B cell (primary cell): ENCODE data around the gene CENPP. TPM values are rescaled to one million over a fixed set of nuclear protein-coding genes. Genes with fewer than 3 reads are reported as not detected.

Experiments
- ATAC-seq: fragments of 200-7000 bp; cut with Tn5 transposase; one replicate; pipeline ENCODE4 v1.10.0; 2021; ENCODE audit warnings: low read depth, mild to moderate bottlenecking, moderate number of reproducible peaks, moderate library complexity
- CTCF ChIA-PET: fragments of 350-600 bp; sonication (Branson Sonifier 250); formaldehyde crosslinking; loops from one replicate; lab custom pipeline; 2021; ENCODE audit warnings: antibody characterized with exemption, inconsistent platforms; lab: Charles Lee
- POLR2A ChIA-PET: fragments of 350-600 bp; sonication (Branson Sonifier 250); formaldehyde crosslinking; loops from one replicate; lab custom pipeline; 2021; ENCODE audit warnings: antibody characterized with exemption; lab: Charles Lee
- DNase-seq: peaks from one replicate; pipeline ENCODE4 v3.0.0; 2013
- H2AFZ ChIP-seq: 2 replicates; pipeline ENCODE4 v1.6.1; 2012; ENCODE audit warnings: mild to moderate bottlenecking, low read depth, low read length; ENCODE audit not compliant: insufficient read depth, poor library complexity, severe bottlenecking
- H3K27ac ChIP-seq, 2 donors: 1 replicate in 1 of 2; 2 replicates in 1 of 2; pipeline ENCODE4 v1.5.1; 2012 to 2013; ENCODE audit warnings: low read length in 2 of 2, mild to moderate bottlenecking in 2 of 2, moderate library complexity in 1 of 2
- H3K27me3 ChIP-seq, 4 experiments: fragments of 200-600 bp in 1 of 4; sonication (generic) in 1 of 4; replicated peaks in 1 of 4; 1 replicate in 2 of 4; 2 replicates in 2 of 4; pipeline versions ENCODE4 v1.6.1 to v1.7.0; 2013 to 2016; ENCODE audit warnings: low read length in 3 of 4, mild to moderate bottlenecking in 2 of 4, mixed read lengths in 1 of 4, moderate library complexity in 1 of 4; ENCODE audit not compliant: insufficient read depth in 4 of 4, control insufficient read depth in 3 of 4; ENCODE audit errors: control extremely low read depth in 1 of 4
- H3K36me3 ChIP-seq, 2 experiments: replicated peaks in 1 of 2; 1 replicate in 1 of 2; 2 replicates in 1 of 2; pipeline versions ENCODE4 v1.6.1 to v1.7.1; 2013; ENCODE audit warnings: low read length in 1 of 2; ENCODE audit not compliant: insufficient read depth in 2 of 2, control insufficient read depth in 1 of 2; ENCODE audit errors: control extremely low read depth in 1 of 2, extremely low read depth in 1 of 2
- H3K4me1 ChIP-seq, 2 donors: fragments of 200-600 bp in 1 of 2; sonication (generic) in 1 of 2; 1 replicate in 1 of 2; 2 replicates in 1 of 2; pipeline versions ENCODE4 v1.5.1 to v1.6.1; 2013 to 2017; ENCODE audit warnings: low read length in 2 of 2; ENCODE audit not compliant: control insufficient read depth in 2 of 2, insufficient read depth in 2 of 2
- H3K4me2 ChIP-seq: replicated peaks from 2 replicates; pipeline ENCODE3; 2012; ENCODE audit warnings: mild to moderate bottlenecking, low read depth, low read length; ENCODE audit not compliant: poor library complexity, severe bottlenecking
- H3K4me3 ChIP-seq, 5 experiments: fragments of 200-600 bp in 1 of 5; sonication (generic) in 1 of 5; 1 replicate in 3 of 5; 2 replicates in 2 of 5; pipeline versions ENCODE4 v1.5.1 to v1.7.0; 2011 to 2016; ENCODE audit warnings: low read length in 4 of 5, mild to moderate bottlenecking in 4 of 5, low read depth in 2 of 5, control low read depth in 1 of 5, moderate library complexity in 1 of 5; ENCODE audit not compliant: insufficient read depth in 1 of 5; ENCODE audit errors: control extremely low read depth in 1 of 5, extremely low read depth in 1 of 5
- H3K79me2 ChIP-seq: fragments of 200-600 bp; sonication (generic); one replicate; pipeline ENCODE4 v1.6.0; 2016; ENCODE audit warnings: low read length; ENCODE audit not compliant: control insufficient read depth, insufficient read depth
- H3K9ac ChIP-seq: fragments of 200-600 bp; sonication (generic); 2 replicates; pipeline ENCODE4 v1.6.1; 2017; ENCODE audit warnings: mild to moderate bottlenecking, low read length, moderate library complexity
- H3K9me3 ChIP-seq, 3 donors: one replicate each; pipeline versions ENCODE4 v1.6.1 to v1.7.1; 2013; ENCODE audit warnings: low read length in 2 of 3; ENCODE audit not compliant: control insufficient read depth in 2 of 3, insufficient read depth in 1 of 3; ENCODE audit errors: control extremely low read depth in 1 of 3
- H4K20me1 ChIP-seq: 2 replicates; pipeline ENCODE4 v1.6.0; 2012; ENCODE audit warnings: mild to moderate bottlenecking, low read length; ENCODE audit not compliant: insufficient read depth, control insufficient read depth, poor library complexity, severe bottlenecking
- H3K27ac Mint-ChIP-seq: one replicate; pipeline ENCODE4 v1.8.0; 2021; ENCODE audit warnings: mixed read lengths
- H3K27me3 Mint-ChIP-seq: one replicate; pipeline ENCODE4 v1.8.0; 2021; ENCODE audit warnings: mixed read lengths
- H3K4me1 Mint-ChIP-seq: one replicate; pipeline ENCODE4 v1.8.0; 2021; ENCODE audit warnings: mixed read lengths
- H3K4me3 Mint-ChIP-seq: one replicate; pipeline ENCODE4 v1.8.0; 2021; ENCODE audit warnings: mixed read lengths
- H3K9me3 Mint-ChIP-seq: one replicate; pipeline ENCODE4 v1.8.0; 2022; ENCODE audit warnings: mixed read lengths; ENCODE audit not compliant: insufficient read depth
- CTCF ChIP-seq: fragments of 200-600 bp; IDR thresholded peaks from one replicate; pipeline ENCODE4 v1.8.0; 2022; ENCODE audit warnings: antibody characterized with exemption, mild to moderate bottlenecking
- EZH2 ChIP-seq: IDR thresholded peaks from 2 replicates; pipeline ENCODE4 v1.6.1; 2012; ENCODE audit warnings: borderline replicate concordance, low read depth, mild to moderate bottlenecking, moderate library complexity, low read length; ENCODE audit not compliant: insufficient read depth, poor library complexity, severe bottlenecking
- WGBS: methylation state at CpG from one replicate; pipeline ENCODE4 v1.1.5; 2013; ENCODE audit warnings: missing lambda C conversion rate; ENCODE audit not compliant: insufficient coverage; 5-methylcytosine and 5-hydroxymethylcytosine counted together
- intact Hi-C: fragments of 100-400 bp; cut with micrococcal nuclease; formaldehyde crosslinking; loops from one replicate; pipeline ENCODE4 v1.10.0; 2022
- polyA plus RNA-seq: library from polyadenylated mRNA; depleted of rRNA; stranded (reverse); fragments of >200 nt; gene quantifications from 2 replicates; pipeline ENCODE4 v1.2.3, GENCODE V29; 2012
- total RNA-seq, 2 donors: library from RNA; stranded (reverse); fragments of 120-200 nt in 1 of 2; gene quantifications; 1 replicate in 1 of 2; 2 replicates in 1 of 2; pipeline versions ENCODE4 v1.2.3 to v1.2.4, GENCODE V29; 2013 to 2022

The CENPP gene
- total and polyA plus RNA-seq, 2 donors (not counting 1 experiment from before 2014, with no cell fraction given): 1.4 to 6.2 TPM

DNA sequence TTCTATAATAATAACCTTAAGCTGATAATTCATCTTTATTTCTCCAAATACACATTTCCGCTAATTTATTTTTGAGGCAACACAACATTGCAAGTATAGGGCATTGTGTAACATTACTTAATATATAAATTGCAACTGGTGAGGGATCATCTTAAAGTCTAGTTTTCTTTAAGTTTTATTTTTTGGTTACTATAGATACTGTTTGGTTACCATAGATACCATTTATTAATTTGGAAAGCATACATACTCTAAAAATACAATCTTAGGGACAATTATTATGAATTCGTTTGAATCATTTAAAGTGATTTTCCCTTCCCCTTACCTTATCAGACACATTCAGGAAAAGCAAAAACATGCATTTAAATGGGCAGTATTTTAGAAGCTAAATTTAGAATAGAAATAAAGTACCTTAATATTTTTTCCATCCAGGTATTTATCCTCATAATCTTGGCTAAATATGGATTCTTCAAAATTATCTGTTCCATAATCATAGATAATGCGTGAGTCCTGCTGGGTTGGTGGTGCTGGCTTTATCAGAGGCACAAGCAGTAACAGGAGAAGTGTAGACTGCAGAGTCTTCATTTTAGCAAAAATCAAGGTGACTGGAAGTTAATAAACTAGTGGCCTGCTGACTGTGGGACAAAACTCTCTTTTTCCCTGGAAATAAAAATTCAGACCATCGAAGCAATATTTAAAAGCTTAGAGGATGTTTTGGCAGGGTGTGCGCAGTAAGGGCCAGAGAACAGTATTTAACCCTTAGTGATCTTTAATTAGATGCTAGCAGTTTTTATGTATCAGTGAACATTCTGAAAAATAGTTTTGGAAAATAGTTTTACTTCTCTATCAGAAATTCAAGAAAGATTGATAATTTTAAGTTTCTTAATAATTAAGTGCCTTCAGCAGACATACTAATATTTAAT is 77.3 kb downstream of the CENPP start:
- H3K4me3 ChIP-seq: no peak overlapping the region
- no CpG with 5 or more reads among the region's 5 CpGs for WGBS
- Mint-ChIP-seq H3K4me1 (peaks cover 17% of the 10 kb centered on the region), H3K27me3 (no peaks in the 10 kb centered on the region), H3K4me3 (no peak overlapping the region), H3K27ac (no peak overlapping the region), H3K9me3 (no peaks in the 10 kb centered on the region)
- ChIA-PET POLR2A (no interaction called here), CTCF (no interaction called here)
- TF ChIP-seq CTCF (no peak), EZH2 (no peak)
- H3K27me3 ChIP-seq: no peaks in the 10 kb centered on the region
- no peak overlapping the region for H2AFZ ChIP-seq
- no peaks in the 10 kb centered on the region for H3K36me3 ChIP-seq
- H3K79me2 ChIP-seq: no peaks in the 10 kb centered on the region
- peaks cover 13 to 15% of the 10 kb centered on the region in 2 donors for H3K4me1 ChIP-seq
- DNase-seq: no peak
- no peaks in the 10 kb centered on the region for H4K20me1 ChIP-seq
- intact Hi-C loops: no loop called here
- ATAC-seq: no peak
- H3K9ac ChIP-seq: no peak overlapping the region
- no peak overlapping the region for H3K4me2 ChIP-seq
- H3K27ac ChIP-seq: no peak overlapping the region
- no peaks in the 10 kb centered on the region for H3K9me3 ChIP-seq
